Measurements from ENCODE around the gene SLC38A4. TPM values are rescaled to one million over a fixed set of nuclear protein-coding genes. Genes with fewer than 3 reads are reported as not detected.

Gene SLC38A4
- total and polyA plus RNA-seq, 9 of the 15 experiments (the other 6 are each of a cell fraction or from before 2014, with no cell fraction given): 0.16 TPM; not detected in 8

DNA sequence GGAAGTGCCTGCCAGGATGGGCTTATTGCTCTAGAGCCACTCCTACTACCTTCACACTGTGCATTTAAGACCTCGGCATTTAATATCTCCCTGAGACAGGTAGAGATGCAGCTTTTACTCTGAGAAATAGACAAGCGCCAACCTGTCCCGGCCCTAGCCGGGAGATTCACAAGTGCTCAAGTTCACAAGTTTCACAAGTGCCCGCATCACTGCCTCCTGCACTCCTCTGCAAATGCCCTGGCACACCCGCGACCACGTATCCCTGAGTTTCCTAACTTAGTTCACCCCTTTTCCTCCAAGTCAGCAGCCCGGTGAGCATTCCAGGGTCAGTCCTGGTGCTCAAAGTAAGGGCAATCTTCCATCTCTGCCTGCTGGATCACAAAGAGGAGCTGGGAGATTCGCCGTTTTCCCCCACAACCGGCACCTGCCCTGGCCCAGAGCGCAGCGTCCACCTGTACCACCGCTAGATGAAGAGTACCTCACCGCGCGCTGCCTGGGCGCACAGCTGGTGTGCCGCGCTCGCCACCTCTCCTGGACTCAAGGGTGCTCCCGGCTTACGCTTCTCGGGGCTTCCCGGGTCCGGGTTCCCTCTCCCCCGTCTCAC, 5.0 kb upstream of the SLC38A4 start:
- intact Hi-C loops (cut with micrococcal nuclease) (no loop called here), in situ Hi-C loops (cut with MboI) (no loop called here)
- Histone ChIP-seq H3K27ac (ENCODE audit: extremely low read depth, low read depth, low read length) (no peak overlapping the region), H3K4me2 (ENCODE audit: insufficient read depth, low read length) (no peak overlapping the region), H2AFZ (ENCODE audit: low read depth, low read length) (no peak overlapping the region), H3K9me3 (replicated peaks; ENCODE audit: control insufficient read depth, insufficient read depth, low read depth, low read length) (no peaks in the 10 kb centered on the region), H3K4me3 (no peak overlapping the region), H3K4me1 (replicated peaks in 1 of 2; ENCODE audit: control insufficient read depth in 2 of 2, insufficient read depth in 2 of 2, low read length in 2 of 2) (peaks cover 0 to 2% of the 10 kb centered on the region in 2 experiments; a peak in 1 of 5 replicates), H3K9me1 (ENCODE audit: control insufficient read depth, insufficient read depth, low read length) (no peaks in the 10 kb centered on the region), H3K9ac (ENCODE audit: insufficient read depth in 1 of 2, low read depth in 2 of 2, low read length in 2 of 2) (no peak overlapping the region), H3K79me2 (ENCODE audit: control insufficient read depth, insufficient read depth, low read length) (no peaks in the 10 kb centered on the region), H3K27me3 (ENCODE audit: control insufficient read depth in 2 of 2, insufficient read depth in 2 of 2, low read length in 2 of 2) (peaks cover 17 to 25% of the 10 kb centered on the region in 2 experiments; a peak in 4 of 5 replicates), H3K36me3 (ENCODE audit: control insufficient read depth, insufficient read depth, low read length) (no peaks in the 10 kb centered on the region), H4K20me1 (replicated peaks; ENCODE audit: control insufficient read depth, insufficient read depth, low read length) (no peaks in the 10 kb centered on the region)
- CTCF ChIA-PET (ENCODE audit: low intra/inter-chr PET ratio): no interaction called here
- WGBS (ENCODE audit: insufficient coverage, low coverage, missing lambda C conversion rate): 1% methylated on average over 27 of the region's 28 CpGs
- BruUV-seq (replicated peaks): no TSS peak
- POLR2A ChIA-PET: no interaction called here
- no peak for FAIRE-seq
- TF ChIP-seq PATZ1 (CRISPR knock-in tag; IDR thresholded peaks at IDR 0.05; ENCODE audit: borderline replicate concordance): no peak
- TF ChIP-seq, protein P1, sequence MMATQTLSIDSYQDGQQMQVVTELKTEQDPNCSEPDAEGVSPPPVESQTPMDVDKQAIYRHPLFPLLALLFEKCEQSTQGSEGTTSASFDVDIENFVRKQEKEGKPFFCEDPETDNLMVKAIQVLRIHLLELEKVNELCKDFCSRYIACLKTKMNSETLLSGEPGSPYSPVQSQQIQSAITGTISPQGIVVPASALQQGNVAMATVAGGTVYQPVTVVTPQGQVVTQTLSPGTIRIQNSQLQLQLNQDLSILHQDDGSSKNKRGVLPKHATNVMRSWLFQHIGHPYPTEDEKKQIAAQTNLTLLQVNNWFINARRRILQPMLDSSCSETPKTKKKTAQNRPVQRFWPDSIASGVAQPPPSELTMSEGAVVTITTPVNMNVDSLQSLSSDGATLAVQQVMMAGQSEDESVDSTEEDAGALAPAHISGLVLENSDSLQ (IDR thresholded peaks at IDR 0.05): no peak
- TF ChIP-seq, protein P2, sequence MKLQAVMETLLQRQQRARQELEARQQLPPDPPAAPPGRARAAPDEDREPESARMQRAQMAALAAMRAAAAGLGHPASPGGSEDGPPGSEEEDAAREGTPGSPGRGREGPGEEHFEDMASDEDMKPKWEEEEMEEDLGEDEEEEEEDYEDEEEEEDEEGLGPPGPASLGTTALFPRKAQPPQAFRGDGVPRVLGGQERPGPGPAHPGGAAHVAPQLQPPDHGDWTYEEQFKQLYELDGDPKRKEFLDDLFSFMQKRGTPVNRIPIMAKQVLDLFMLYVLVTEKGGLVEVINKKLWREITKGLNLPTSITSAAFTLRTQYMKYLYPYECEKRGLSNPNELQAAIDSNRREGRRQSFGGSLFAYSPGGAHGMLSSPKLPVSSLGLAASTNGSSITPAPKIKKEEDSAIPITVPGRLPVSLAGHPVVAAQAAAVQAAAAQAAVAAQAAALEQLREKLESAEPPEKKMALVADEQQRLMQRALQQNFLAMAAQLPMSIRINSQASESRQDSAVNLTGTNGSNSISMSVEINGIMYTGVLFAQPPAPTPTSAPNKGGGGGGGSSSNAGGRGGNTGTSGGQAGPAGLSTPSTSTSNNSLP (IDR thresholded peaks at IDR 0.05; ENCODE audit: borderline replicate concordance, low read depth, low read length): no peak
- TF ChIP-seq ATF6 (CRISPR knock-in tag; IDR thresholded peaks at IDR 0.05): no peak
- no peak for ATAC-seq
- DNase-seq (ENCODE audit: extremely low read depth in 1 of 4, low spot score in 3 of 4): no peak
